KMS-11 (cell line): ENCODE measurements around the gene HOXA1.

ENCODE experiments used
- H2AFZ ChIP-seq: fragments of 200-600 bp; sonication (generic); 2 replicates; pipeline ENCODE4 v1.6.1; 2016; ENCODE audit warnings: antibody characterized with exemption, mixed run types, low read depth
- H3K27ac ChIP-seq: fragments of 200-600 bp; sonication (generic); 2 replicates; pipeline ENCODE4 v1.6.1; 2016; ENCODE audit warnings: mild to moderate bottlenecking, mixed run types
- H3K27me3 ChIP-seq: fragments of 200-600 bp; sonication (generic); 2 replicates; pipeline ENCODE4 v1.6.1; 2017; ENCODE audit warnings: mild to moderate bottlenecking, low read depth, mixed run types, moderate library complexity; ENCODE audit not compliant: insufficient read depth
- H3K36me3 ChIP-seq: fragments of 200-600 bp; sonication (generic); 2 replicates; pipeline ENCODE4 v1.6.1; 2017; ENCODE audit warnings: mild to moderate bottlenecking, mixed run types; ENCODE audit not compliant: insufficient read depth
- H3K4me1 ChIP-seq: fragments of 200-600 bp; sonication (generic); 2 replicates; pipeline ENCODE4 v1.6.1; 2016; ENCODE audit warnings: mild to moderate bottlenecking, low read depth, mixed run types; ENCODE audit not compliant: poor library complexity, severe bottlenecking
- H3K4me2 ChIP-seq: fragments of 200-600 bp; sonication (generic); 2 replicates; pipeline ENCODE4 v1.7.0; 2016; ENCODE audit warnings: mild to moderate bottlenecking, mixed run types
- H3K4me3 ChIP-seq: fragments of 200-600 bp; sonication (generic); IDR thresholded peaks from 2 replicates; pipeline ENCODE4 v1.6.1; 2017; ENCODE audit warnings: low read depth, low read length, mixed read lengths; ENCODE audit not compliant: insufficient read depth
- H3K79me2 ChIP-seq: fragments of 200-600 bp; sonication (generic); 2 replicates; pipeline ENCODE4 v1.6.1; 2016; ENCODE audit warnings: low read depth, mixed run types; ENCODE audit not compliant: insufficient read depth
- H3K9ac ChIP-seq: fragments of 200-600 bp; sonication (generic); 2 replicates; pipeline ENCODE4 v1.6.1; 2016; ENCODE audit warnings: mild to moderate bottlenecking, mixed run types
- H4K20me1 ChIP-seq: fragments of 200-600 bp; sonication (generic); 2 replicates; pipeline ENCODE4 v1.6.1; 2016; ENCODE audit warnings: mild to moderate bottlenecking, mixed run types; ENCODE audit not compliant: insufficient read depth
- CTCF ChIP-seq: fragments of 200-600 bp; sonication (generic); conservative IDR thresholded peaks from 2 replicates; pipeline ENCODE4 v1.6.1; 2017; ENCODE audit warnings: low read depth, mild to moderate bottlenecking, antibody characterized with exemption, low read length, moderate library complexity, mixed read lengths

Gene HOXA1

GRCh38 chr7:27140126-27140857 lies 44.5 kb upstream of the HOXA1 start:
- Histone ChIP-seq H3K79me2 (no peaks in the 10 kb centered on the region), H4K20me1 (no peaks in the 10 kb centered on the region), H3K4me3 (no peak overlapping the region), H3K4me1 (peaks cover 5% of the 10 kb centered on the region), H3K4me2 (no peak overlapping the region), H3K36me3 (no peaks in the 10 kb centered on the region), H2AFZ (no peak overlapping the region), H3K9ac (no peak overlapping the region), H3K27ac (no peak overlapping the region), H3K27me3 (no peaks in the 10 kb centered on the region)
- no peak for TF ChIP-seq CTCF

GRCh38 chr7:27139334-27140125 lies 43.7 kb upstream of the HOXA1 start:
- no peaks in the 10 kb centered on the region for H3K79me2 ChIP-seq
- H3K27me3 ChIP-seq: no peaks in the 10 kb centered on the region
- H3K4me1 ChIP-seq: peaks cover 12% of the 10 kb centered on the region
- no peak for TF ChIP-seq CTCF
- H3K27ac ChIP-seq: no peak overlapping the region
- no peaks in the 10 kb centered on the region for H3K36me3 ChIP-seq
- H3K4me3 ChIP-seq: no peak overlapping the region
- no peaks in the 10 kb centered on the region for H4K20me1 ChIP-seq
- H2AFZ ChIP-seq: no peak overlapping the region
- no peak overlapping the region for H3K4me2 ChIP-seq
- H3K9ac ChIP-seq: no peak overlapping the region

- Histone ChIP-seq H4K20me1 (no peaks in the 10 kb centered on the region), H3K27me3 (no peaks in the 10 kb centered on the region), H3K27ac (no peak overlapping the region), H2AFZ (no peak overlapping the region), H3K9ac (no peak overlapping the region), H3K4me1 (peaks cover 18% of the 10 kb centered on the region), H3K4me2 (no peak overlapping the region), H3K36me3 (no peaks in the 10 kb centered on the region), H3K79me2 (no peaks in the 10 kb centered on the region), H3K4me3 (no peak overlapping the region)
- TF ChIP-seq CTCF: no peak
Observed at GRCh38 chr7:27138985-27139333, 43.2 kb upstream of the HOXA1 start.

- H3K4me3 ChIP-seq: no peak overlapping the region
Observed at GRCh38 chr7:27138472-27138871, 42.7 kb upstream of the HOXA1 start.

More at GRCh38 chr7:27138472-27138871, 42.7 kb upstream of the HOXA1 start:
- no peak overlapping the region for H3K4me2 ChIP-seq
- H3K36me3 ChIP-seq: no peaks in the 10 kb centered on the region
- no peaks in the 10 kb centered on the region for H3K27me3 ChIP-seq
- no peaks in the 10 kb centered on the region for H4K20me1 ChIP-seq
- no peaks in the 10 kb centered on the region for H3K79me2 ChIP-seq
- H3K9ac ChIP-seq: no peak overlapping the region
- peaks cover 23% of the 10 kb centered on the region for H3K4me1 ChIP-seq
- TF ChIP-seq CTCF: no peak
- H2AFZ ChIP-seq: no peak overlapping the region
- no peak overlapping the region for H3K27ac ChIP-seq
